Measurements from ENCODE around the gene PSMB11.
"Not testable (repeated sequence)": the region's sequence is repeated elsewhere in the genome, so short reads cannot be mapped to it uniquely, and the experiment has no call there.

Gene PSMB11

GRCh38 chr14:23042162-23042965 is at the start of gene PSMB11:
Gene PSMB11 (plus strand): TSS chr14:23042212. CDS start chr14:23042226, 14 bp downstream.
- DNase-seq = no peak

DNA sequence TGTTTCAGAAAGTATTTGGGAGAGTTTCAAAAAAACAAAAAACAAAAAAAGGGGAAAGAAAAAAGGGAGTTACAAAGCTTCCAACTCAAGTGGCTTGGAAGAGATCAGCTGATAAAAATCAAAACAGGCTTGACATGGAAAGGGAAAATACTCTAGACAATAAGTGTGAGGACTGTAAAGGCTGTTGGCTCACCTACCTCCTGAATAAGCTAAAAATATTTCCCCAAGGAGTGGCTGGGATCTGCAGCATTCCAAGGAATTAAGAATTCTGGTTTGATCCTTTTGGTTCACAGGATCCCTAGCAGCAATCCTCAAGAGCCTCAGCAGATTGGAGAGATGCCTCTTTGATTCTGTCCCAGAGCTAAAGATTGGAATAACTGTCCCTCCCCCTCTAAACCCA is 48.5 kb upstream of the PSMB11 start:
- no peak for DNase-seq

- DNase-seq = no peak
These were observed 47.2 kb upstream of the PSMB11 start for GRCh38 chr14:22994762-22995275.

DNA sequence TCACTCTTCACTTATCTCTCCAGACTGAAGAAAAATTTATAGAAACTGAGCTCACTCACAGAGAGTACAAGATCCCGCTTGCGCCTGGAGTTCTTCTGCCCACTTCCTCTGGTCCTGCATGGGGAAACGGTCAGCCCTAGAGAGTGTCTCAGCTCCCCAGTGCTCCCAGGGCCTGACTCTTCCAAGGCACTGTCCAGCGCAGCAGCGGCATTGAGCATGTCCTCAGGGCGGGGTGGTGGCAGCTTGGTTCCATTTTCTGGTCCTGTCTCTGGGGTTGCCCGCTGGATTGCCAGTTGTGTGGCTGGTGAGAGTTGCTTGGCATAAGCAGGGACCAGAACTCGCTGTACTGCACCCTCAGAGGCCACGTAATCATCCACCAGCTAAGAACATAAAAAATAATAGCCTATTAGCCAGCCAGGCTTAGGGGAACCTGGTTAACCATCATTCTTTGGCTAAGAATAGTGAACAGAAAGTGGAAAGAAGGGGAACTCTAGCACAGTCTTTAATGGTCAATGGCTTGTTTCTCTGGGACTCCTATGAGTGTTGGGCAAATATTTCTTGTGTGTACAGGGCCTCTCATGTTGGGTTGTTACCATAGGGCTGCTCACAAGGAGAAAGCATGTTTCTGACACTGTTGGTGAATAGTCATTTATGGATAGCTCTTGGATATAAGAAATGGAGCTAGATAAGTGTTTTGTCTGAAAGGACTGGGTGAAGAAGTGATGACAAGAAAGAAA is 46.0 kb upstream of the PSMB11 start:
- no peak for DNase-seq

GRCh38 chr14:22996768-22997654 is 45.0 kb upstream of the PSMB11 start:
- DNase-seq = no peak

DNA sequence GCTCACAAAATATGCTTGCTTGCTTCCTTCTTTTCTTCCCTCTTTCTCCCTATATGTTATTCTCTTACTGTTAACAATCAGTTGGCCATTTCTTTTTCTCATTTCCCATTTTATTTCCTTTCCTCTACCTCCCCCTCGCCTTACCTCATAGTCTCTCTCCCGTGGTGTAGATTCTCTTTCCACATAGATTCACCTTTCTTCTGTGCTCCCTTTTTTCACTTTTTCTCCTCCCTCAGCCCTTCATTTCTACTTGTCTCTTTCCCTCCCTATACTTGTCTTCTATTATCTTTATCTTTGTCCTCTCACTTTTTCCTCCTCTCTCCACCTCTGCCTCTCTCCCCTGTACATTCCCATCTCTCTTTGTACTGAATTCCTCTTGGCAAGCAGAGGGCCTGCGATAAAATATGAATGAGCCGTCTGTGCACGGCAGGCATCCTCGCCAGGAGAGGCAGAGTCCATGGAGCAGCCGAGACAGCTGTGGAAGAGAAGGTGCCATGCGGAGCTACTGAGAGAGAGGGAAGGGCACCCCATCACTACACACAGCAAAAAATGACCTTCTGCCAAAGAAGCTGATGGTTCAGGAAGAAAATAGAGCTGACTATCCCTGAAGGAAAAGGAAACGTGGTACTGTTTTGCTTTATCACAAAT is 44.2 kb upstream of the PSMB11 start:
- no peak for DNase-seq

DNA sequence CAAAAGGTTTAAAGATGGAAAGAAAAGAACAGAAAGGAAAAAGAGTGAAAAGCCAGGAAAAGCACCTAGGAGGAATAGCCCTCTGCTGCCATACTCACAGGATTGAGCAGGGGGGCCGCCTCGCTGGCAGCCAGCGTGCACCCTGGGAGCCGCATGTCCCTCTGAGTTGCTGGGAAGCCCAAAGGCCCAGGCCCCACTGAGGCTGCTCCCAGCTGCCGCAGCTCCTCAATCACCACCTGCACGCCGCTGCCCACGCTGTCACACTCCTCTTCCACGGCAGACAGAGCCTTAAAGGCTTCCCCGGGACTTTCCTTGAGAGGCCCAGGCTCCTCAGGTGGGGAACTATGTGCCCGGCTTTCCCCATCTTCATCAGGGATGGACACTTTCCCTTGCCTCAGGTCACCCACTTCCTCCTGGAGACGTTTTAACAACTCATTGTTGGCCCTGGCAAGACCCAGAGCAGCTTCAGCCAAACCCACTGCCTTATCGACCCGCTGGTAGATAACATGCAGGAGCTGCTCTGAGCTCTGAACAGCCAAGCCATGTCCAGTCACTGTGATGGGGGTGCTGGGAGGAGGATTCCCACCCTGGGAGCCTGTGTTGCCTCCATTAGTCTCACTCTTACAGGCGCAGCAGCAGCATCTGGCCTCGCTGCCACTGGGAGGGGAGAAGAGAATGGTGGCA is 43.5 kb upstream of the PSMB11 start:
- no peak for DNase-seq

DNA sequence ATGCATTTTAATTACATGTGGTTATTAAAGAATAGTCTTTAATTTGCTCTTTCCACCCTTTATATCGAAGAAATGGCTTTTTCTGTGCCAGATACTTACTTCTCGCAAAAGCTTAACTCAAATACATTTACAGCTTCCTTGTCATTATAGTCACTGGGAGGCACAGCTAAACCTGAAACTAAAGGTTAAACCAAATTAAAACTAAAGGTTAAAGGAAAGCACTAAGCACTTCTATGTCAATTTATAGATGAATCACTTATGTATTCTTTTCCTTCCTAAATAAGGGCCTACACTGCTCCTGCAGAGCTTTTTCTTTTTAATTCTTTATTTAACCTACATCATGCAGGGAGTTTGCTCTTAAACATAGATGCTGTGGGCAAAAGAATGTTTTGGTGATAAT is 41.2 kb upstream of the PSMB11 start:
- no peak for DNase-seq

GRCh38 chr14:23002592-23002991 is 39.4 kb upstream of the PSMB11 start:
- no peak for DNase-seq

DNA sequence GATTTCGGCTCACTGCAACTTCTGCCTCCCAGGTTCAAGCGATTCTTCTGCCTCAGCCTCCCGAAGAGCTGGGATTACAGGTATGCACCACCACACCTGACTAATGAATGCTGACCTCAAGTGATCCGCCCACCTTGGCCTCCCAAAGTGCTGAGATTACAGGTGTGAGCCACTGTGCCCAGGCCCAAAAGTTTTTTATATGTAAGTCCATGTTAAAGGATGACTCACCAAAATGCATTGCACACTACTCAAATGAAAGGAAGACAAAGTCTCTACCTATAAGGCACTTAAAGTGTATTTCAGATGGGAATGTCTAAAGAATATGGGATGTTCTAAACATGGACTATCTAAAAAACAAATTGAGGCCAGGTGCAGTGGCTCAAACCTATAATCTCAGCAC is 37.7 kb upstream of the PSMB11 start:
- not testable (repeated sequence) for DNase-seq

- no peak for DNase-seq
These were observed 36.4 kb upstream of the PSMB11 start for GRCh38 chr14:23005451-23006187.

- no peak for DNase-seq
These were observed 35.9 kb upstream of the PSMB11 start for GRCh38 chr14:23006188-23006534.

DNA sequence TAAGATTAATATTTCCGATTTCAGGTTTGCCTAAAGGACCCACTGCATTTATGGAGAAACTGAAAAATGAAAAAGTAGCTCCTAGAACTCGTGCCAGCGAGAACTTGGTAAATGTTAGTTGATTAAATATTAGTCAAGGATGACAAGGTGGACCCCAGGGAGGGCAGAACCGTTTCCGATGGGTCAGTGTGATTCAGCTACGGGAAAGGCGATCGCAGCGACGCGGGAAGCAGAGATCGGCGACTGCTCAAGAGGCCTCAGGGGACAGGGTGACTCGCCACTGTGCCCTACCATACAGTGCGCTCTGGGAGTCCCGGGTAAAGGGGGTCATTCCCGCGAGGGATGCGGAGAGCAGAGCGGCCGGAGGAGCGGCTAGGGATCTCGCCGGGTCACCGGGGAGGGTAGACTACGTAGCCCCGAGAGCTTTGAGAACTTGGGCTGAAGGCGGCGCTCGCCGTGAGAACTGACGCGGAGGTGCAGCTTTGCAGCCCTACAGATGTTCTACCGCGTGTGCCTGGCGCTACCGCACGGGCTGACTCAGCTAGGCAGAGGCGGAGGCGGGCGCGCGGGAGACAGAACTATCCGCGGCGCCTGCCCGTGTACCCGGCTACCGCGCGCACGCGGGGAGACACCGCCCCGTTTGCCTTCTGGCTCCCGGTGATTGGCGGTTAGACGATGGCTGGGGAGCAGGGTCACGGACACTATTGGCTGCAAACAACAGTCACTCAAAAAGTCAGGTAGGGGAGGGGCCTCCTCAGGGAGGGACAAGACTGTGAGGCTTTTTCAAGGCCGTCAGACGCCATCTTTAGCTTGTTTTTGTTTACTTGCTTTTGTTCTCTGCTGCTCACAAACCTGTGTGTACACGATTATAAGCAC is 35.2 kb upstream of the PSMB11 start:
- peak; percentile 97 for DNase-seq

DNA sequence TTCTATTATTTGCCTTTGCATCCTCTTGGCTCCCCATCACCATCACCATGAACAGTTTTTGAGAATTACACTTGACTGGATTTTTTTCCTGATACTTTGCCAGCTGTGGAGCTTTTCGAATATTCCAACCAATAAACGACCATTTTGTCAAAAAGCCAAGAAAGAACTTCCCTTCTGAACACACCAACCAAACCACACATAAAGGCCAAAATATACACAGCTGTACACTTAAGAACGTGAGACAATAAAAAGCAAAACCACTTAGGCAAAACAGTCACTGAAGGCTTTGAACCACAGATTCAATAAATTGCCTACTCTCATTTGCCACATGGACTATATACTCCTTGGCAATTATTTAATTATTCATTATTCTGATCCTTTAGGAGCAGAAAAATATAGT is 33.2 kb upstream of the PSMB11 start:
- DNase-seq = no peak

- no peak for DNase-seq
These were observed 32.5 kb upstream of the PSMB11 start for GRCh38 chr14:23009483-23009938.

DNA sequence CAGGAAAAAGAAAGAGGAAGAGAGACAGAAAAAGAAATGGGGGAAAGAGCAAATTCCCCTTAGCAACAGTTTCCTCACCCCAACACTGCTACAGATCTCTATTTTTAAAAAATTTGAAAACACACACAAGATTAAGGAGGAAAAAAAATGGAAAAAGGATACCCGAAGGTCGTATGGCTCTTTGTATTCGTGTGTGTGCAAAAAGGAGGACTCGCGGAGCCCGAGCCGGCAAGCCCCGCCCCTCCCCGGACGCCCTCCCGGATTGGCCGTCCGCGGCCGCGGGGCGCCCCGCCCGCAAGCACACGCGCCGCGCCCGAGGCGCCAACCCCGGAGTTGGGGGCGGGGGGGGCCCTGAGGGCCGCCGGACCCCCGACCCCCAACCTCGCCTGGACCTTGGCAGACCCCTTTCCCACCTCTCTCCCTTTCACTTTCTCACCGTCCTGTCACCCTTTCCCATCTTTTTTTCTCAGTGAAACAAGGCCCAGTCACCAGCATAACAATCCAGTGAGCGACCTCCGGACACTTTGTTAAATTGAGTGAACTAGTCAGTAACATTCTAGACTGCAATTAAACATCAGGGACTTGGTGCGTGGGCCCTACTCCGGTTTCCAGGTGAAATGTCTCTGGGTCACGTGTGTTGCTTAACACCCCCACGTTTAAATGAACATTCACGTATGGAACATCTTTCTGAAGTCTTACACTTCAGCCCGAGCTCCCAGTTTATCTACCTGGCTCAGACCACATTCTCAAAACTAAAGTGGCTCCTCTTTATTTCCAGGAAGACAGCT is 31.9 kb upstream of the PSMB11 start, which contains the start of gene C14orf93:
TSS of gene C14orf93 (minus strand) at position 205 of the 788 bp plus-strand sequence. CDS start 11,120 bp downstream, outside the sequence.
- DNase-seq = peak; percentile 73

- no peak for DNase-seq
These were observed 28.8 kb upstream of the PSMB11 start for GRCh38 chr14:23013054-23013748.

DNA sequence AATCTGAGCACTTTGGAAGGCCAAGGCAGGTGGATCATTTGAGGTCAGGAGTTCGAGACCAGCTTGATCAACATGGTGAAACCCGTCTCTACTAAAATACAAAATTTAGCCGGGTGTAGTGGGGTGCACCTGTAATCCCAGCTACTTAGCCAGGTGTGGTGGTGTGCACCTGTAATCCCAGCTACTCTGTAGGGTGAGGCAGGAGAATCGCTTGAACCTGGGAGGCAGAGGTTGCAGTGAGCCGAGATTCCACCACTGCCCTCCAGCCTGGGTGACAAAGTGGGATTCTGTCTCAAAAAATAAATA is 28.3 kb upstream of the PSMB11 start:
- DNase-seq = not testable (repeated sequence)

DNA sequence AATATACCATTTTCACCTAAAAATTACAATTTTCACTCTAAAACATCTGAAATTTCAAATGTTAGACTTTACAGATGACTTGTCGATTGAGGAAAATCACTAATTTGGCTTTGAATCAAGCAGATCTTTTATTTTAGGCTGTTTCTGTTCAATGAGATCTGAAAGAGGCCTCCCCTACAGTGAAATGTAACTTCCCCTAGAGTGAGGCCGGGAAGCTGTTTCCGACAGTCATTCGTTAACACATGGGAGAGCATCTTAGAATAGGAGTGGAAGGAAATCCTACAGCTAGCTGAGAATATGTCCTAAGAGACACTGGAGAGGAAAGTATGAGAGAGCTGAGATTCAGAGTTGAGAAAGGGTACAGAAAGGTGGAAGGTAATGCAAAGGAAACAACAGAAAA is 26.4 kb upstream of the PSMB11 start:
- DNase-seq = no peak

Measured in NCI-H146 (cell line).